K562 (cell line): ENCODE measurements around the gene RUNX1. TPM values are rescaled to one million over a fixed set of nuclear protein-coding genes. Genes with fewer than 3 reads are reported as not detected.

ENCODE experiments used
- BRD4 ChIP-seq: fragments of 200-600 bp; sonication (generic); IDR thresholded peaks from 2 replicates; pipeline ENCODE4 v1.6.1; 2017; ENCODE audit warnings: inconsistent platforms
- CBFA2T2 ChIP-seq: fragments of 450-650 bp; conservative IDR thresholded peaks from 2 replicates; pipeline ENCODE4 v1.6.1; 2017; ENCODE audit warnings: mild to moderate bottlenecking
- FOXA3 ChIP-seq, 2 experiments: fragments of 450-650 bp in 1 of 2; sonication (generic) in 1 of 2; formaldehyde crosslinking; IDR thresholded peaks in 1 of 2; conservative IDR thresholded peaks in 1 of 2; 2 replicates each; pipeline versions ENCODE4 v1.4.0 to v1.8.0; 2020 to 2022; ENCODE audit warnings: mild to moderate bottlenecking in 2 of 2, missing genetic modification reagents in 1 of 2
- KLF1 ChIP-seq: fragments of 450-650 bp; IDR thresholded peaks from 2 replicates; pipeline ENCODE4 v1.6.1; 2016; ENCODE audit warnings: missing genetic modification characterization, missing compliant biosample characterization
- PHB ChIP-seq: fragments of 250-450 bp; sonication (Bioruptor Pico); IDR thresholded peaks from 2 replicates; pipeline ENCODE4 v1.5.0; 2021
- POLR2AphosphoS2 ChIP-seq: IDR thresholded peaks from 2 replicates; pipeline ENCODE4 v1.6.1; 2012; ENCODE audit warnings: low read length, improper control_type of control experiment
- RBM22 ChIP-seq: fragments of 200-400 bp; formaldehyde crosslinking; IDR thresholded peaks from 2 replicates; pipeline ENCODE4 v1.6.1; 2018; ENCODE audit warnings: low read length, low read depth; ENCODE audit not compliant: poor library complexity, severe bottlenecking
- SP2 ChIP-seq: IDR thresholded peaks from 2 replicates; pipeline ENCODE4 v1.6.1; 2011; ENCODE audit warnings: mild to moderate bottlenecking, low read depth, low read length, moderate library complexity; ENCODE audit not compliant: poor library complexity, severe bottlenecking; ENCODE audit errors: extremely low read depth
- ZNF79 ChIP-seq: fragments of 250-450 bp; sonication (Bioruptor Pico); IDR thresholded peaks from 2 replicates; pipeline ENCODE4 v1.4.0; 2020; ENCODE audit warnings: low read depth, mild to moderate bottlenecking, moderate library complexity
- polyA plus RNA-seq, 8 experiments: library from polyadenylated mRNA; depleted of rRNA in 4 of 8; stranded (reverse) in 5 of 8; unstranded in 3 of 8; fragments of >200 nt; fragmentation: Nextera tagmentation in 2 of 8; fragmentation: Illumina TruSeq in 1 of 8; extraction: Ambion mirVana in 2 of 8; extraction: Trizol in 1 of 8; gene quantifications; 2 replicates each; pipeline versions ENCODE4 v1.2.1 to v1.2.3, GENCODE V29; 2011 to 2014; ENCODE audit warnings: inconsistent platforms in 1 of 8, missing spikeins in 1 of 8
- total RNA-seq, 7 experiments: library from RNA; depleted of rRNA in 6 of 7; stranded (reverse); fragments of >200 nt in 6 of 7; fragmentation: Illumina TruSeq in 2 of 7; extraction: Trizol in 2 of 7; gene quantifications; 2 replicates each; pipeline versions ENCODE4 v1.2.1 to v1.2.3, GENCODE V29; 2011 to 2021; ENCODE audit warnings: low replicate concordance in 1 of 7
- TF ChIP-seq, protein P1 (sequence below): sonication (generic); formaldehyde crosslinking; IDR thresholded peaks from 2 replicates; pipeline ENCODE4 v1.8.0; 2023; ENCODE audit warnings: missing genetic modification reagents, mild to moderate bottlenecking, borderline replicate concordance
- TF ChIP-seq, protein P2 (sequence below): fragments of 450-650 bp; IDR thresholded peaks from 2 replicates; pipeline ENCODE4 v1.6.1; 2014; ENCODE audit warnings: low read depth, mild to moderate bottlenecking, moderate library complexity, borderline replicate concordance
- TF ChIP-seq, protein P3 (sequence below): fragments of 250-450 bp; sonication (Bioruptor Pico); IDR thresholded peaks from 2 replicates; pipeline ENCODE4 v1.9.0; 2021; ENCODE audit warnings: mild to moderate bottlenecking, inconsistent platforms
- TF ChIP-seq, protein P4 (sequence below), 2 experiments: fragments of 450-650 bp in 1 of 2; IDR thresholded peaks; 2 replicates each; pipeline ENCODE4 v1.6.1; 2011 to 2017; ENCODE audit warnings: low read depth in 2 of 2, antibody characterized with exemption in 1 of 2, borderline replicate concordance in 1 of 2, low read length in 1 of 2, mild to moderate bottlenecking in 1 of 2, mixed read lengths in 1 of 2; ENCODE audit not compliant: control insufficient read depth in 1 of 2

RUNX1 gene
- total and polyA plus RNA-seq, 9 of the 15 experiments (the other 6 are each of a cell fraction or from before 2014, with no cell fraction given), result 2.2 to 68.6 (median 17.8) TPM

DNA sequence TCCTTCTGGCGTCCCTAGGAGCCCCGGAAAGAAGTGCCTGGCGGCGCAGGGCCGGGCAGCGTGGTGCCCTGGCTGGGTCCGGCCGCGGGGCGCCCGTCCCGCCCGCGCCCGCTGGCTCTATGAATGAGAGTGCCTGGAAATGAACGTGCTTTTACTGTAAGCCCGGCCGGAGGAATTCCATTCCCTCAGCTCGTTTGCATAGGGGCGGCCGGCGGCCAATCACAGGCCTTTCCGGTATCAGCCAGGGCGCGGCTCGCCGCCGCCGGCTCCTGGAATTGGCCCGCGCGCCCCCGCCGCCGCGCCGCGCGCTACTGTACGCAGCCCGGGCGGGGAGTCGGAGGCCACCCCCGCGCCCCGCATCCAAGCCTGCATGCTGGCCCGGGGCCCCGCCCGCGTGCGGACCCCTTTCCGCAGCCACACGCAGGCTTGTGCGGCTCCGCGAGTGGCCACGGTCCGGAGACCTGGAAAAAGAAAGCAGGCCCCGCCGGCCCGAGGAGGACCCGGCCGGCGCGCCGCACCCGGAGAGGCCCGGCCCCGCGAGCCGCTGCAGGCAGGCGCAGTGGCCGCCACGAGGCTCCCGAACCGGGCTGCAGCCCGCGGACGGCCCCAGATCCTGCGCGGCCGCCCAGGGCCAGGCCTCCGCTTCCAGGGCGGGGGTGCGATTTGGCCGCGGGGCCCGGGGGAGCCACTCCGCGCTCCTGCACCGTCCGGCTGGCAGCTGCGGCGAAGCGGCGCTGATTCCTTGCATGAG is 160.4 kb downstream of the RUNX1 start (continued):
- TF ChIP-seq, protein P1, sequence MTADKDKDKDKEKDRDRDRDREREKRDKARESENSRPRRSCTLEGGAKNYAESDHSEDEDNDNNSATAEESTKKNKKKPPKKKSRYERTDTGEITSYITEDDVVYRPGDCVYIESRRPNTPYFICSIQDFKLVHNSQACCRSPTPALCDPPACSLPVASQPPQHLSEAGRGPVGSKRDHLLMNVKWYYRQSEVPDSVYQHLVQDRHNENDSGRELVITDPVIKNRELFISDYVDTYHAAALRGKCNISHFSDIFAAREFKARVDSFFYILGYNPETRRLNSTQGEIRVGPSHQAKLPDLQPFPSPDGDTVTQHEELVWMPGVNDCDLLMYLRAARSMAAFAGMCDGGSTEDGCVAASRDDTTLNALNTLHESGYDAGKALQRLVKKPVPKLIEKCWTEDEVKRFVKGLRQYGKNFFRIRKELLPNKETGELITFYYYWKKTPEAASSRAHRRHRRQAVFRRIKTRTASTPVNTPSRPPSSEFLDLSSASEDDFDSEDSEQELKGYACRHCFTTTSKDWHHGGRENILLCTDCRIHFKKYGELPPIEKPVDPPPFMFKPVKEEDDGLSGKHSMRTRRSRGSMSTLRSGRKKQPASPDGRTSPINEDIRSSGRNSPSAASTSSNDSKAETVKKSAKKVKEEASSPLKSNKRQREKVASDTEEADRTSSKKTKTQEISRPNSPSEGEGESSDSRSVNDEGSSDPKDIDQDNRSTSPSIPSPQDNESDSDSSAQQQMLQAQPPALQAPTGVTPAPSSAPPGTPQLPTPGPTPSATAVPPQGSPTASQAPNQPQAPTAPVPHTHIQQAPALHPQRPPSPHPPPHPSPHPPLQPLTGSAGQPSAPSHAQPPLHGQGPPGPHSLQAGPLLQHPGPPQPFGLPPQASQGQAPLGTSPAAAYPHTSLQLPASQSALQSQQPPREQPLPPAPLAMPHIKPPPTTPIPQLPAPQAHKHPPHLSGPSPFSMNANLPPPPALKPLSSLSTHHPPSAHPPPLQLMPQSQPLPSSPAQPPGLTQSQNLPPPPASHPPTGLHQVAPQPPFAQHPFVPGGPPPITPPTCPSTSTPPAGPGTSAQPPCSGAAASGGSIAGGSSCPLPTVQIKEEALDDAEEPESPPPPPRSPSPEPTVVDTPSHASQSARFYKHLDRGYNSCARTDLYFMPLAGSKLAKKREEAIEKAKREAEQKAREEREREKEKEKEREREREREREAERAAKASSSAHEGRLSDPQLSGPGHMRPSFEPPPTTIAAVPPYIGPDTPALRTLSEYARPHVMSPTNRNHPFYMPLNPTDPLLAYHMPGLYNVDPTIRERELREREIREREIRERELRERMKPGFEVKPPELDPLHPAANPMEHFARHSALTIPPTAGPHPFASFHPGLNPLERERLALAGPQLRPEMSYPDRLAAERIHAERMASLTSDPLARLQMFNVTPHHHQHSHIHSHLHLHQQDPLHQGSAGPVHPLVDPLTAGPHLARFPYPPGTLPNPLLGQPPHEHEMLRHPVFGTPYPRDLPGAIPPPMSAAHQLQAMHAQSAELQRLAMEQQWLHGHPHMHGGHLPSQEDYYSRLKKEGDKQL (CRISPR knock-in tag), result 0 out of 2 replicates have a peak, but pooled peaks have one; percentile 75
- TF ChIP-seq RBM22 (peak; percentile 80), PHB (CRISPR knock-in tag) (no peak), POLR2AphosphoS2 (peak; percentile 30; the same call in 1 of the 2 replicates), BRD4 (0 out of 2 replicates have a peak, but pooled peaks have one; percentile 3), ZNF79 (CRISPR knock-in tag) (no peak), CBFA2T2 (no peak), FOXA3 (CRISPR knock-in tag; conservative IDR thresholded peaks at IDR 0.05 in 1 of 2, IDR thresholded peaks at IDR 0.05 in 1 of 2) (no peak), KLF1 (peak; percentile 18; the same call in 1 of the 2 replicates), SP2 (peak; percentile 1)
- TF ChIP-seq, protein P2, sequence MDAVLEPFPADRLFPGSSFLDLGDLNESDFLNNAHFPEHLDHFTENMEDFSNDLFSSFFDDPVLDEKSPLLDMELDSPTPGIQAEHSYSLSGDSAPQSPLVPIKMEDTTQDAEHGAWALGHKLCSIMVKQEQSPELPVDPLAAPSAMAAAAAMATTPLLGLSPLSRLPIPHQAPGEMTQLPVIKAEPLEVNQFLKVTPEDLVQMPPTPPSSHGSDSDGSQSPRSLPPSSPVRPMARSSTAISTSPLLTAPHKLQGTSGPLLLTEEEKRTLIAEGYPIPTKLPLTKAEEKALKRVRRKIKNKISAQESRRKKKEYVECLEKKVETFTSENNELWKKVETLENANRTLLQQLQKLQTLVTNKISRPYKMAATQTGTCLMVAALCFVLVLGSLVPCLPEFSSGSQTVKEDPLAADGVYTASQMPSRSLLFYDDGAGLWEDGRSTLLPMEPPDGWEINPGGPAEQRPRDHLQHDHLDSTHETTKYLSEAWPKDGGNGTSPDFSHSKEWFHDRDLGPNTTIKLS, result peak; percentile 64; the same call in 1 of the 2 replicates
- TF ChIP-seq, protein P3, sequence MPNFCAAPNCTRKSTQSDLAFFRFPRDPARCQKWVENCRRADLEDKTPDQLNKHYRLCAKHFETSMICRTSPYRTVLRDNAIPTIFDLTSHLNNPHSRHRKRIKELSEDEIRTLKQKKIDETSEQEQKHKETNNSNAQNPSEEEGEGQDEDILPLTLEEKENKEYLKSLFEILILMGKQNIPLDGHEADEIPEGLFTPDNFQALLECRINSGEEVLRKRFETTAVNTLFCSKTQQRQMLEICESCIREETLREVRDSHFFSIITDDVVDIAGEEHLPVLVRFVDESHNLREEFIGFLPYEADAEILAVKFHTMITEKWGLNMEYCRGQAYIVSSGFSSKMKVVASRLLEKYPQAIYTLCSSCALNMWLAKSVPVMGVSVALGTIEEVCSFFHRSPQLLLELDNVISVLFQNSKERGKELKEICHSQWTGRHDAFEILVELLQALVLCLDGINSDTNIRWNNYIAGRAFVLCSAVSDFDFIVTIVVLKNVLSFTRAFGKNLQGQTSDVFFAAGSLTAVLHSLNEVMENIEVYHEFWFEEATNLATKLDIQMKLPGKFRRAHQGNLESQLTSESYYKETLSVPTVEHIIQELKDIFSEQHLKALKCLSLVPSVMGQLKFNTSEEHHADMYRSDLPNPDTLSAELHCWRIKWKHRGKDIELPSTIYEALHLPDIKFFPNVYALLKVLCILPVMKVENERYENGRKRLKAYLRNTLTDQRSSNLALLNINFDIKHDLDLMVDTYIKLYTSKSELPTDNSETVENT (CRISPR knock-in tag), result peak; percentile 77
- TF ChIP-seq, protein P4, sequence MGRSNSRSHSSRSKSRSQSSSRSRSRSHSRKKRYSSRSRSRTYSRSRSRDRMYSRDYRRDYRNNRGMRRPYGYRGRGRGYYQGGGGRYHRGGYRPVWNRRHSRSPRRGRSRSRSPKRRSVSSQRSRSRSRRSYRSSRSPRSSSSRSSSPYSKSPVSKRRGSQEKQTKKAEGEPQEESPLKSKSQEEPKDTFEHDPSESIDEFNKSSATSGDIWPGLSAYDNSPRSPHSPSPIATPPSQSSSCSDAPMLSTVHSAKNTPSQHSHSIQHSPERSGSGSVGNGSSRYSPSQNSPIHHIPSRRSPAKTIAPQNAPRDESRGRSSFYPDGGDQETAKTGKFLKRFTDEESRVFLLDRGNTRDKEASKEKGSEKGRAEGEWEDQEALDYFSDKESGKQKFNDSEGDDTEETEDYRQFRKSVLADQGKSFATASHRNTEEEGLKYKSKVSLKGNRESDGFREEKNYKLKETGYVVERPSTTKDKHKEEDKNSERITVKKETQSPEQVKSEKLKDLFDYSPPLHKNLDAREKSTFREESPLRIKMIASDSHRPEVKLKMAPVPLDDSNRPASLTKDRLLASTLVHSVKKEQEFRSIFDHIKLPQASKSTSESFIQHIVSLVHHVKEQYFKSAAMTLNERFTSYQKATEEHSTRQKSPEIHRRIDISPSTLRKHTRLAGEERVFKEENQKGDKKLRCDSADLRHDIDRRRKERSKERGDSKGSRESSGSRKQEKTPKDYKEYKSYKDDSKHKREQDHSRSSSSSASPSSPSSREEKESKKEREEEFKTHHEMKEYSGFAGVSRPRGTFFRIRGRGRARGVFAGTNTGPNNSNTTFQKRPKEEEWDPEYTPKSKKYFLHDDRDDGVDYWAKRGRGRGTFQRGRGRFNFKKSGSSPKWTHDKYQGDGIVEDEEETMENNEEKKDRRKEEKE (IDR thresholded peaks at IDR 0.05; ENCODE audit: borderline replicate concordance in 1 of 2, control insufficient read depth in 1 of 2, low read depth in 2 of 2, low read length in 1 of 2), result peak in 1 of 2 experiments; percentile 62; a peak in 1 of 4 replicates
